Progenitor cell of endocrine pancreas (in vitro differentiated cells): ENCODE measurements around the gene NOP56. TPM values are rescaled to one million over a fixed set of nuclear protein-coding genes. Genes with fewer than 3 reads are reported as not detected.

Source experiments
- DNase-seq: peaks from one replicate; pipeline ENCODE4 v3.0.0; 2021; ENCODE audit warnings: low spot score; ENCODE audit not compliant: unreplicated experiment
- H3K27ac Mint-ChIP-seq: 2 replicates; pipeline ENCODE4 v1.8.0; 2021; ENCODE audit warnings: mild to moderate bottlenecking, moderate library complexity, mixed read lengths
- H3K27me3 Mint-ChIP-seq: 2 replicates; pipeline ENCODE4 v1.8.0; 2021; ENCODE audit warnings: mixed read lengths
- H3K36me3 Mint-ChIP-seq: 2 replicates; pipeline ENCODE4 v1.8.0; 2022; ENCODE audit warnings: mixed read lengths; ENCODE audit not compliant: insufficient read depth
- H3K4me1 Mint-ChIP-seq: 2 replicates; pipeline ENCODE4 v1.8.0; 2021; ENCODE audit warnings: low read depth, mixed read lengths
- H3K4me3 Mint-ChIP-seq: 2 replicates; pipeline ENCODE4 v1.8.0; 2021; ENCODE audit warnings: low read depth, mild to moderate bottlenecking, moderate library complexity, mixed read lengths
- H3K9me3 Mint-ChIP-seq: 2 replicates; pipeline ENCODE4 v1.8.0; 2021; ENCODE audit warnings: low read depth, mixed read lengths
- CTCF ChIP-seq: fragments of 200-600 bp; sonication (generic); IDR thresholded peaks from one replicate; pipeline ENCODE4 v1.5.0; 2021; ENCODE audit warnings: antibody characterized with exemption, mild to moderate bottlenecking; ENCODE audit not compliant: unreplicated experiment
- total RNA-seq: library from RNA; stranded (reverse); gene quantifications from 2 replicates; pipeline ENCODE4 v1.2.1, GENCODE V29; 2021

The NOP56 gene
- total RNA-seq, 1 donor from 2014 or later = 271 TPM

- H3K27me3 Mint-ChIP-seq = peaks cover 49% of the 10 kb centered on the region
- H3K9me3 Mint-ChIP-seq = no peaks in the 10 kb centered on the region
- no peaks in the 10 kb centered on the region for H3K4me1 Mint-ChIP-seq
- H3K36me3 Mint-ChIP-seq = peaks cover 1% of the 10 kb centered on the region
- no peak for TF ChIP-seq CTCF
- no peak overlapping the region for H3K27ac Mint-ChIP-seq
- DNase-seq = no peak
- no peak overlapping the region for H3K4me3 Mint-ChIP-seq
Observed at GRCh38 chr20:2618815-2619214, 33.6 kb upstream of the NOP56 start.

GRCh38 chr20:2619337-2619736, 33.1 kb upstream of the NOP56 start:
- no peaks in the 10 kb centered on the region for H3K9me3 Mint-ChIP-seq
- peaks cover 1% of the 10 kb centered on the region for H3K36me3 Mint-ChIP-seq
- H3K4me3 Mint-ChIP-seq = no peak overlapping the region
- peaks cover 51% of the 10 kb centered on the region for H3K27me3 Mint-ChIP-seq
- TF ChIP-seq CTCF = no peak
- no peak overlapping the region for H3K27ac Mint-ChIP-seq
- no peaks in the 10 kb centered on the region for H3K4me1 Mint-ChIP-seq
- no peak for DNase-seq

- no peaks in the 10 kb centered on the region for H3K4me1 Mint-ChIP-seq
- H3K27me3 Mint-ChIP-seq = peaks cover 54% of the 10 kb centered on the region
- H3K36me3 Mint-ChIP-seq = peaks cover 1% of the 10 kb centered on the region
- no peak for DNase-seq
- H3K27ac Mint-ChIP-seq = no peak overlapping the region
- H3K9me3 Mint-ChIP-seq = no peaks in the 10 kb centered on the region
- no peak overlapping the region for H3K4me3 Mint-ChIP-seq
- no peak for TF ChIP-seq CTCF
Observed at GRCh38 chr20:2619961-2620595, 32.4 kb upstream of the NOP56 start.

GRCh38 chr20:2624190-2624589, 28.2 kb upstream of the NOP56 start:
- Mint-ChIP-seq H3K4me3 (no peak overlapping the region), H3K36me3 (no peaks in the 10 kb centered on the region), H3K4me1 (no peaks in the 10 kb centered on the region), H3K27ac (no peak overlapping the region), H3K27me3 (peaks cover 49% of the 10 kb centered on the region), H3K9me3 (peaks cover 5% of the 10 kb centered on the region)
- no peak for DNase-seq
- TF ChIP-seq CTCF = no peak

- peaks cover 5% of the 10 kb centered on the region for H3K9me3 Mint-ChIP-seq
- no peak overlapping the region for H3K27ac Mint-ChIP-seq
- H3K27me3 Mint-ChIP-seq = peaks cover 40% of the 10 kb centered on the region
- no peak for DNase-seq
- no peaks in the 10 kb centered on the region for H3K4me1 Mint-ChIP-seq
- no peak overlapping the region for H3K4me3 Mint-ChIP-seq
- TF ChIP-seq CTCF = no peak
- no peaks in the 10 kb centered on the region for H3K36me3 Mint-ChIP-seq
Observed at GRCh38 chr20:2625062-2625461, 27.4 kb upstream of the NOP56 start.
